Upper lobe of left lung (tissue), 6 donors: ENCODE results near the gene PPM1H. TPM values are rescaled to one million over a fixed set of nuclear protein-coding genes. Genes with fewer than 3 reads are reported as not detected.

Source experiments
- ATAC-seq, 2 donors: fragments of 200-7000 bp; cut with Tn5 transposase; one replicate each; pipeline ENCODE4 v1.9.1; 2022; ENCODE audit warnings: mild to moderate bottlenecking in 2 of 2, moderate library complexity in 2 of 2; ENCODE audit not compliant: low FRiP score in 2 of 2
- DNase-seq, 2 donors: peaks; one replicate each; pipeline ENCODE4 v3.0.0-alpha.2; 2019 to 2020
- H3K27ac ChIP-seq, 4 donors: fragments of 200-600 bp; sonication (generic); one replicate each; pipeline ENCODE4 v1.5.1; 2016 to 2019
- H3K27me3 ChIP-seq, 4 donors: fragments of 200-600 bp; sonication (generic); one replicate each; pipeline ENCODE4 v1.5.1; 2017 to 2019
- H3K36me3 ChIP-seq, 4 donors: fragments of 200-600 bp; sonication (generic); one replicate each; pipeline ENCODE4 v1.5.1; 2016 to 2019
- H3K4me1 ChIP-seq, 4 donors: fragments of 200-600 bp; sonication (generic); one replicate each; pipeline ENCODE4 v1.5.1; 2018 to 2019
- H3K4me3 ChIP-seq, 4 donors: fragments of 200-600 bp; sonication (generic); one replicate each; pipeline ENCODE4 v1.5.1; 2017 to 2019; ENCODE audit warnings: mild to moderate bottlenecking in 2 of 4, moderate library complexity in 1 of 4
- H3K9me3 ChIP-seq, 4 donors: fragments of 200-600 bp; sonication (generic); one replicate each; pipeline ENCODE4 v1.5.1; 2018 to 2019
- CTCF ChIP-seq, 6 experiments: fragments of 450-650 bp in 4 of 6; fragments of 200-600 bp in 2 of 6; sonication (generic) in 2 of 6; IDR thresholded peaks; one replicate each; pipeline ENCODE4 v1.5.1; 2016 to 2019; ENCODE audit warnings: antibody characterized with exemption in 6 of 6
- EP300 ChIP-seq, 4 donors: sonication (generic); formaldehyde crosslinking; IDR thresholded peaks; one replicate each; pipeline ENCODE4 v1.5.1; 2017; ENCODE audit warnings: antibody characterized with exemption in 4 of 4, control low read depth in 2 of 4
- POLR2A ChIP-seq, 4 donors: fragments of 450-650 bp; IDR thresholded peaks; one replicate each; pipeline ENCODE4 v1.5.1; 2016 to 2017; ENCODE audit warnings: antibody characterized with exemption in 4 of 4, mild to moderate bottlenecking in 2 of 4
- POLR2AphosphoS5 ChIP-seq, 2 donors: sonication (generic); formaldehyde crosslinking; IDR thresholded peaks; one replicate each; pipeline ENCODE4 v1.5.1; 2017; ENCODE audit warnings: antibody characterized with exemption in 2 of 2
- WGBS, 2 donors: methylation state at CpG; one replicate each; pipeline ENCODE4 v1.1.5; 2017 to 2018; 5-methylcytosine and 5-hydroxymethylcytosine counted together
- total RNA-seq, 6 donors: library from RNA; depleted of rRNA in 4 of 6; stranded (reverse); fragments of >200 nt in 4 of 6; gene quantifications; one replicate each; pipeline versions ENCODE4 v1.1.0 to v1.2.1, GENCODE V29; 2016 to 2021
- donor health status: DM: no; HTN: no; CAD: no; lungs with moderate emphysema.
- donor health status: DM: no; HTN: yes; CAD: no; lungs with severe emphysema.

Gene PPM1H
- total RNA-seq, 6 donors from 2014 or later, result 4.2 to 14.2 (median 8.4) TPM

- H3K27ac ChIP-seq, result no peak overlapping the region
These were observed 241.4 kb downstream of the PPM1H start for GRCh38 chr12:62693376-62694050.

GRCh38 chr12:62692884-62693283, 242.1 kb downstream of the PPM1H start:
- Histone ChIP-seq H3K27me3 (no peaks in the 10 kb centered on the region), H3K36me3 (no peaks in the 10 kb centered on the region), H3K9me3 (no peaks in the 10 kb centered on the region), H3K4me3 (no peak overlapping the region), H3K27ac (no peak overlapping the region), H3K4me1 (no peaks in the 10 kb centered on the region)
- ATAC-seq (peak in 1 of 2 donors; percentile 25), DNase-seq (no peak)
- WGBS, 2 donors, result 81 to 85% methylated on average over 7 of the region's 7 CpGs
- no peak for TF ChIP-seq POLR2AphosphoS5 (IDR thresholded peaks at IDR 0.05)
- no peak for TF ChIP-seq EP300 (IDR thresholded peaks at IDR 0.05)
- TF ChIP-seq POLR2A (IDR thresholded peaks at IDR 0.05), result no peak
- TF ChIP-seq CTCF (IDR thresholded peaks at IDR 0.05), result no peak

More at GRCh38 chr12:62693376-62694050, 241.4 kb downstream of the PPM1H start:
- Histone ChIP-seq H3K4me1 (peaks cover 0 to 5% (median 2%) of the 10 kb centered on the region in 4 donors), H3K4me3 (no peak overlapping the region), H3K36me3 (no peaks in the 10 kb centered on the region), H3K27me3 (no peaks in the 10 kb centered on the region), H3K9me3 (no peaks in the 10 kb centered on the region)
- DNase-seq, result peak in 1 of 2 donors; percentile 19
- no peak for ATAC-seq
- WGBS, 2 donors, result 79 to 84% methylated on average over 10 to 15 of the region's 15 CpGs
- TF ChIP-seq POLR2A (IDR thresholded peaks at IDR 0.05), result no peak
- TF ChIP-seq POLR2AphosphoS5 (IDR thresholded peaks at IDR 0.05), result no peak

- Histone ChIP-seq H3K4me1 (no peaks in the 10 kb centered on the region), H3K4me3 (no peak overlapping the region), H3K9me3 (no peaks in the 10 kb centered on the region), H3K27ac (no peak overlapping the region), H3K27me3 (no peaks in the 10 kb centered on the region), H3K36me3 (no peaks in the 10 kb centered on the region)
- WGBS, 2 donors, result 92 to 95% methylated on average over 3 of the region's 3 CpGs
- no peak for ATAC-seq
- no peak for TF ChIP-seq POLR2AphosphoS5 (IDR thresholded peaks at IDR 0.05)
- TF ChIP-seq CTCF (IDR thresholded peaks at IDR 0.05), result no peak
- TF ChIP-seq POLR2A (IDR thresholded peaks at IDR 0.05), result no peak
- TF ChIP-seq EP300 (IDR thresholded peaks at IDR 0.05), result no peak
- DNase-seq, result no peak
These were observed 243.6 kb downstream of the PPM1H start for GRCh38 chr12:62691309-62691708.

GRCh38 chr12:62689042-62689839, 245.7 kb downstream of the PPM1H start:
- Histone ChIP-seq H3K4me3 (no peak overlapping the region), H3K36me3 (no peaks in the 10 kb centered on the region), H3K27me3 (no peaks in the 10 kb centered on the region), H3K4me1 (no peaks in the 10 kb centered on the region), H3K27ac (no peak overlapping the region), H3K9me3 (no peaks in the 10 kb centered on the region)
- WGBS, 2 donors, result 89% methylated on average over 6 of the region's 6 CpGs
- no peak for TF ChIP-seq CTCF (IDR thresholded peaks at IDR 0.05)
- TF ChIP-seq EP300 (IDR thresholded peaks at IDR 0.05), result no peak
- no peak for TF ChIP-seq POLR2A (IDR thresholded peaks at IDR 0.05)
- no peak for TF ChIP-seq POLR2AphosphoS5 (IDR thresholded peaks at IDR 0.05)
- DNase-seq, result no peak
- ATAC-seq, result no peak

GRCh38 chr12:62686938-62687337, 248.0 kb downstream of the PPM1H start:
- ATAC-seq (no peak), DNase-seq (no peak)
- Histone ChIP-seq H3K27me3 (no peaks in the 10 kb centered on the region), H3K27ac (no peak overlapping the region), H3K4me3 (no peak overlapping the region), H3K9me3 (no peaks in the 10 kb centered on the region), H3K4me1 (no peaks in the 10 kb centered on the region), H3K36me3 (no peaks in the 10 kb centered on the region)
- TF ChIP-seq EP300 (IDR thresholded peaks at IDR 0.05), result no peak
- WGBS, 2 donors, result 85 to 86% methylated on average over 3 of the region's 3 CpGs
